Sigmoid colon (tissue), 7 donors: ENCODE data around the gene ADRA1B. TPM values are rescaled to one million over a fixed set of nuclear protein-coding genes. Genes with fewer than 3 reads are reported as not detected.
"Not testable (repeated sequence)": the region's sequence is repeated elsewhere in the genome, so short reads cannot be mapped to it uniquely, and the experiment has no call there.

Experiments used
- DNase-seq: peaks from one replicate; pipeline ENCODE4 v3.0.0-alpha.2; 2019
- H3K27ac ChIP-seq, 4 donors: fragments of 200-600 bp; sonication (generic); one replicate each; pipeline ENCODE4 v1.5.1; 2016 to 2019; ENCODE audit warnings: mild to moderate bottlenecking in 1 of 4
- H3K27me3 ChIP-seq, 3 donors: fragments of 200-600 bp; sonication (generic); one replicate each; pipeline ENCODE4 v1.5.1; 2019; ENCODE audit warnings: mild to moderate bottlenecking in 1 of 3
- H3K36me3 ChIP-seq, 4 donors: fragments of 200-600 bp; sonication (generic); one replicate each; pipeline ENCODE4 v1.5.1; 2016 to 2019
- H3K4me1 ChIP-seq, 4 donors: fragments of 200-600 bp; sonication (generic); one replicate each; pipeline ENCODE4 v1.5.1; 2017 to 2019
- H3K4me3 ChIP-seq, 4 donors: fragments of 200-600 bp; sonication (generic); one replicate each; pipeline ENCODE4 v1.5.1; 2017 to 2019; ENCODE audit warnings: mild to moderate bottlenecking in 2 of 4, moderate library complexity in 1 of 4
- H3K9me3 ChIP-seq, 4 donors: fragments of 200-600 bp in 3 of 4; sonication (generic) in 3 of 4; one replicate each; pipeline versions ENCODE4 v1.5.1 to v1.6.1; 2013 to 2019
- EP300 ChIP-seq, 4 donors: sonication (generic); formaldehyde crosslinking; IDR thresholded peaks; one replicate each; pipeline ENCODE4 v1.6.1; 2017; ENCODE audit warnings: antibody characterized with exemption in 4 of 4
- POLR2A ChIP-seq, 2 donors: fragments of 450-650 bp; IDR thresholded peaks; one replicate each; pipeline ENCODE4 v1.6.1; 2016; ENCODE audit warnings: antibody characterized with exemption in 2 of 2, mild to moderate bottlenecking in 2 of 2, moderate library complexity in 2 of 2
- POLR2AphosphoS5 ChIP-seq, 4 donors: sonication (generic); formaldehyde crosslinking; IDR thresholded peaks; one replicate each; pipeline ENCODE4 v1.6.1; 2017; ENCODE audit warnings: antibody characterized with exemption in 4 of 4
- WGBS, 2 donors: extraction: QIAGEN DNeasy Blood & Tissue Kit; methylation state at CpG; one replicate each; pipeline ENCODE4 v1.1.7; 2013; 5-methylcytosine and 5-hydroxymethylcytosine counted together
- intact Hi-C: fragments of 100-400 bp; cut with DNase I; formaldehyde crosslinking; loops from one replicate; pipeline ENCODE4 v1.15.1; 2023
- polyA plus RNA-seq, 3 donors: library from polyadenylated mRNA; stranded (reverse); fragments of 200-250 nt; gene quantifications; one replicate each; pipeline ENCODE4 v1.2.3, GENCODE V29; 2013
- total RNA-seq, 4 donors: library from RNA; depleted of rRNA; stranded (reverse); fragments of >200 nt; gene quantifications; one replicate each; pipeline ENCODE4 v1.1.0, GENCODE V29; 2016
- TF ChIP-seq, protein P1 (sequence below), 4 experiments: fragments of 450-650 bp in 3 of 4; fragments of 200-600 bp in 1 of 4; IDR thresholded peaks; one replicate each; pipeline ENCODE4 v1.5.1; 2016 to 2019; ENCODE audit warnings: antibody characterized with exemption in 4 of 4, mild to moderate bottlenecking in 3 of 4, moderate library complexity in 2 of 4
- donor health status: healthy with polysubstance abuse.
- donor health status: Bipolar disorder and iron deficiency.
- donor health status: healthy.

The ADRA1B gene
- total and polyA plus RNA-seq, 7 donors, result 0.36 to 1.8 (median 0.61) TPM; not detected in 1

DNA sequence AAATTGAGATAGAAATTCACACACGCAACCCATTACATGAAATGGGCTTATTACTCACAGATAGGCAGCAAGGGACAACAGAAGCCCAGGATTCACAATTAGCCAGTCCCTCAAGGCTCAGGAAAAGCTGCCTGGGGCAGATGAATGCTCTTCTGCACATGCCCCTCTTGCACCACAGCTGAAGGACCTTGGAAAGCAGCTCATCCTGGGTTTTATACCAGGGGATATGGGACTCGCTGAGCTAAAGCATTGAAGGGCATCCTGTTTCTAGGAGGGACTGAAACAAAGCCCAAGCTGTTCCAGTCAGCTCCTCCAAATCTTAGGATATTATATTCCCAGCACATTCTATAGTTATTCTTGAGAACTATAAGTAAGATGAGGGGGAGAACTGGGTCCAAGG lies 76.9 kb downstream of the ADRA1B start:
- WGBS, 2 donors, result 97 to 98% methylated on average over 2 of the region's 2 CpGs
- no peak for DNase-seq
- TF ChIP-seq, protein P1, sequence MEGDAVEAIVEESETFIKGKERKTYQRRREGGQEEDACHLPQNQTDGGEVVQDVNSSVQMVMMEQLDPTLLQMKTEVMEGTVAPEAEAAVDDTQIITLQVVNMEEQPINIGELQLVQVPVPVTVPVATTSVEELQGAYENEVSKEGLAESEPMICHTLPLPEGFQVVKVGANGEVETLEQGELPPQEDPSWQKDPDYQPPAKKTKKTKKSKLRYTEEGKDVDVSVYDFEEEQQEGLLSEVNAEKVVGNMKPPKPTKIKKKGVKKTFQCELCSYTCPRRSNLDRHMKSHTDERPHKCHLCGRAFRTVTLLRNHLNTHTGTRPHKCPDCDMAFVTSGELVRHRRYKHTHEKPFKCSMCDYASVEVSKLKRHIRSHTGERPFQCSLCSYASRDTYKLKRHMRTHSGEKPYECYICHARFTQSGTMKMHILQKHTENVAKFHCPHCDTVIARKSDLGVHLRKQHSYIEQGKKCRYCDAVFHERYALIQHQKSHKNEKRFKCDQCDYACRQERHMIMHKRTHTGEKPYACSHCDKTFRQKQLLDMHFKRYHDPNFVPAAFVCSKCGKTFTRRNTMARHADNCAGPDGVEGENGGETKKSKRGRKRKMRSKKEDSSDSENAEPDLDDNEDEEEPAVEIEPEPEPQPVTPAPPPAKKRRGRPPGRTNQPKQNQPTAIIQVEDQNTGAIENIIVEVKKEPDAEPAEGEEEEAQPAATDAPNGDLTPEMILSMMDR (IDR thresholded peaks at IDR 0.05), result no peak
- no peak for TF ChIP-seq EP300 (IDR thresholded peaks at IDR 0.05)
- TF ChIP-seq POLR2A (IDR thresholded peaks at IDR 0.05), result no peak
- TF ChIP-seq POLR2AphosphoS5 (IDR thresholded peaks at IDR 0.05), result no peak

GRCh38 chr5:159995907-159996306 lies 79.6 kb downstream of the ADRA1B start:
- WGBS, 2 donors, result 80 to 84% methylated on average over 3 of the region's 3 CpGs

More for the DNA sequence above, 76.9 kb downstream of the ADRA1B start:
- H3K27me3 ChIP-seq, result peaks cover 0 to 23% (median 0%) of the 10 kb centered on the region in 3 donors
- no peak overlapping the region for H3K27ac ChIP-seq
- intact Hi-C loops, result no loop called here
- no peak overlapping the region for H3K4me3 ChIP-seq
- no peaks in the 10 kb centered on the region for H3K36me3 ChIP-seq
- H3K9me3 ChIP-seq, result peaks cover 0 to 6% (median 1%) of the 10 kb centered on the region in 4 donors
- no peaks in the 10 kb centered on the region for H3K4me1 ChIP-seq

GRCh38 chr5:160001457-160001856 lies 85.2 kb downstream of the ADRA1B start:
- no peak overlapping the region for H3K4me3 ChIP-seq
- H3K9me3 ChIP-seq, result no peaks in the 10 kb centered on the region
- H3K27me3 ChIP-seq, result no peaks in the 10 kb centered on the region
- 11 to 44% methylated on average over 3 of the region's 3 CpGs for WGBS, 2 donors
- no peaks in the 10 kb centered on the region for H3K36me3 ChIP-seq
- H3K27ac ChIP-seq, result no peak overlapping the region
- intact Hi-C loops, result no loop called here
- no peak for DNase-seq
- H3K4me1 ChIP-seq, result no peaks in the 10 kb centered on the region
- TF ChIP-seq POLR2AphosphoS5 (IDR thresholded peaks at IDR 0.05) (no peak), POLR2A (IDR thresholded peaks at IDR 0.05) (no peak), EP300 (IDR thresholded peaks at IDR 0.05) (no peak)
- TF ChIP-seq, protein P1 (IDR thresholded peaks at IDR 0.05), result no peak

More at GRCh38 chr5:159995907-159996306, 79.6 kb downstream of the ADRA1B start:
- Histone ChIP-seq H3K9me3 (peaks cover 0 to 6% (median 1%) of the 10 kb centered on the region in 4 donors), H3K27me3 (peaks cover 0 to 8% (median 0%) of the 10 kb centered on the region in 3 donors), H3K36me3 (no peaks in the 10 kb centered on the region), H3K4me1 (no peaks in the 10 kb centered on the region), H3K4me3 (no peak overlapping the region), H3K27ac (no peak overlapping the region)
- intact Hi-C loops, result no loop called here
- no peak for DNase-seq
- TF ChIP-seq, protein P1 (IDR thresholded peaks at IDR 0.05), result no peak
- no peak for TF ChIP-seq POLR2A (IDR thresholded peaks at IDR 0.05)
- TF ChIP-seq POLR2AphosphoS5 (IDR thresholded peaks at IDR 0.05), result no peak
- no peak for TF ChIP-seq EP300 (IDR thresholded peaks at IDR 0.05)

DNA sequence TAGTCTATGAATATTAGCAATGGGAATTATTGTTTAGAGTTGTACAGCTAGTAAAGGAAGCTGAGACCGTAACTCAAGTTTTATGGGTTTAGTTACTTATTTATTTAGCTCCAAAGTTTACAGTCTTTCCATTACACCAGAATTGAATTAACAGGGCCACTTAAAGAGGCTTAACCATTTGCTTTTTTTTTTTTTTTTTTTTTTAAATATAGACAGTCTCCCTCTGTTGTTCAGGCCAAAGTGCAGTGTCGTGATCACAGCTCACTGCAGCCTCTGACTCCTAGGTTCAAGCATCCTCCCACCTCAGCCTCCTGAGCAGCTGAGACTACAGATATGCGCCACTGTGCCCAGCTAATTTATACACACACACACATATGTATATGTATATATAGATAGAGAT lies 91.2 kb downstream of the ADRA1B start:
- intact Hi-C loops, result loop anchor here (5.0 kb wide), 1 partner anchor 800 kb away; the partner anchor contains the start of gene RNF145
- 31 to 70% methylated on average over 3 of the region's 3 CpGs for WGBS, 2 donors
- peaks cover 2 to 16% (median 3%) of the 10 kb centered on the region in 4 donors for H3K36me3 ChIP-seq
- no peaks in the 10 kb centered on the region for H3K9me3 ChIP-seq
- peaks cover 0 to 20% (median 17%) of the 10 kb centered on the region in 4 donors for H3K4me1 ChIP-seq
- no peak for TF ChIP-seq EP300 (IDR thresholded peaks at IDR 0.05)
- TF ChIP-seq, protein P1 (IDR thresholded peaks at IDR 0.05), result no peak
- no peak for TF ChIP-seq POLR2A (IDR thresholded peaks at IDR 0.05)
- TF ChIP-seq POLR2AphosphoS5 (IDR thresholded peaks at IDR 0.05), result no peak
- no peak overlapping the region for H3K27ac ChIP-seq
- H3K4me3 ChIP-seq, result no peak overlapping the region
- no peak for DNase-seq
- H3K27me3 ChIP-seq, result no peaks in the 10 kb centered on the region

GRCh38 chr5:160008529-160008876 lies 92.2 kb downstream of the ADRA1B start:
- H3K4me1 ChIP-seq, result peaks cover 0 to 20% (median 17%) of the 10 kb centered on the region in 4 donors
- H3K36me3 ChIP-seq, result peaks cover 4 to 26% (median 6%) of the 10 kb centered on the region in 4 donors
- peak overlapping the region; percentile 66 to 90 (median 80) for H3K4me3 ChIP-seq
- H3K9me3 ChIP-seq, DNase-seq, H3K27me3 ChIP-seq: not testable (repeated sequence)
- intact Hi-C loops, result loop anchor here (5.0 kb wide), 1 partner anchor 801 kb away; the partner anchor contains the start of gene RNF145
- H3K27ac ChIP-seq, result peak overlapping the region; percentile 85 to 91 (median 86)
- WGBS, 2 donors, result 28 to 71% methylated on average over 14 of the region's 14 CpGs
